DMS153 treated with DMSO at 0.1 percent for 48 hours (cell line): ENCODE data around the gene UNC50.
A peak's percentile ranks its signal among the peaks of the same experiment; 100 is the strongest.

ENCODE experiments used
- DNase-seq: peaks from one replicate; lab custom pipeline; 2025; ENCODE audit not compliant: unreplicated experiment; lab: John Stamatoyannopoulos, UW

The UNC50 gene, protein sequence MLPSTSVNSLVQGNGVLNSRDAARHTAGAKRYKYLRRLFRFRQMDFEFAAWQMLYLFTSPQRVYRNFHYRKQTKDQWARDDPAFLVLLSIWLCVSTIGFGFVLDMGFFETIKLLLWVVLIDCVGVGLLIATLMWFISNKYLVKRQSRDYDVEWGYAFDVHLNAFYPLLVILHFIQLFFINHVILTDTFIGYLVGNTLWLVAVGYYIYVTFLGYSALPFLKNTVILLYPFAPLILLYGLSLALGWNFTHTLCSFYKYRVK

DNA sequence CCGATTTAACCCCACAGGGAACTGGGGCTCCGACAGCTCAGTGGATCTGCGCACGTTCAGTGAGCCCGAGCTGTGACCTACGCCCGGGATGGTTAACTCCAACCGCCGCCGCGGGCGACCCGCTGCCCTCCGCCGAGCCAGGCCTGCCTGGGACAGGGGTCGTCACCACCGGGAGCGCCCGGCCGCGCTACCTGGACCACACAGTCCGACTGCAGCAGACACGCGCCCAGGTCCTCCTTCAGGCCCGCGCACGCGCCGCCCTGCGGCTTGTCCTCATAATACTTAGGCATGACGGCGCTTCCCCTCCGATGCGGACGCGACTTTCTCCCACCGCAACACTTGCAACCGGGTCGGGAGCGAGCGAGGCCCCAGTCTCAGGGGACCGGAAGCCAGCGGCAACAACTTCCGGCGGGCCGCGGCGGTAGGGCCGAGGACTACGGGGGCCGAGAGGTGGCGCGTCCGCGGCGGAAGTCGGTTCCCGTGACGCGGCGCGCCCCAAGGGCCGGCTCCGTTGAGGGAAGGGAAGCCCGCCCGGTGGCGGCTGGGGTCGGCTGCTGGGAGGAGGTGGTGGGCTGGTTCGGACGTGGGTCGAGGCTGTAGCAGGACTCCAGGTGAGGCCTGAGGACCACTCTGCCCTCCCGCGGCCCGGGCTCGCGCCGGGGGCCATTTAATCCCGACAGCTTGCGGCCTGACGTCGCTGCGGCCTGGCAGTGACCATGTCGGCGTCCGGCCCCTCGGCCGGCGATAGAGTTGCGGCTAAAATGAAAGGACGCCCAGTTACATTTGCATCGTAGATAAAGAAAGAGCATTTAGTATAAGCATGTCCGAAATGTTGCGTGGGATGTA, at the start of gene UNC50, which contains the start of gene COA5:
Gene UNC50, plus strand, starts transcription at position 474 of the 846 bp plus-strand sequence. CDS start 1,171 bp downstream, outside the sequence.
Gene COA5, minus strand, starts transcription at position 397 of the 846 bp plus-strand sequence. Its CDS starts 107 bp downstream, at position 290.
- DNase-seq = peak; percentile 70

DNA sequence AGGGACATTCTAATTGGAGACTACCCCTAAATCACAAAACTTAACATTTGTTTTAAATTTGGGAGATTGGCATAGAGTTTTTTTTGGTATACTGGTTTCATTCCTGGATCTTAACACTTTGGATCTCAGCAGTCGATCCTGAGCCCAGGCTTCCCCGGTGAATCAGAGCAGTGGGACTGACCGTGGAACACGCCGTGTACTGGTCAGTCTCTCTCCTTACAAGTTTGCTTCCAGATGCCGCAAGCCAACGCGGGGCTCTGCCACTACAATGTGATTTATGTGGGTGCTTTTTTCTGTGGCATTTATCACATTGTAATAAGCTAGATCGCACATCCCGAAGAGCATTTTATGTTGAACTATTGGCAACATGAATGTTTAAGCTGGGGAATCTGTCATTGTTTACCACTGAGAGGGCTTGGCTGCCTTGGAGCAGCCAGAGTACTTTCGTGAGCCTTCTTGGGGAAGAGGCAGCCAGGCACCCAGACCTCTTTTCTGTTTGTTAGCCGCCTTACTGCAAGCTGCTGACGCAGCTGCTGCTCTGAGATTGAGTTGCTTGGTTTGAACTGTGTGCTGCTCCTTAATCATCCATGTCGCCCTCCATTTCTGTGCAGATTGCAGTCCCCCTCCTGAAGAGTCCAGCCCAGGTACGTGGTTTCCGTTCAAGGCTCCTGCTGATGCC, 49.4 kb upstream of the UNC50 start:
- no peak for DNase-seq

DNA sequence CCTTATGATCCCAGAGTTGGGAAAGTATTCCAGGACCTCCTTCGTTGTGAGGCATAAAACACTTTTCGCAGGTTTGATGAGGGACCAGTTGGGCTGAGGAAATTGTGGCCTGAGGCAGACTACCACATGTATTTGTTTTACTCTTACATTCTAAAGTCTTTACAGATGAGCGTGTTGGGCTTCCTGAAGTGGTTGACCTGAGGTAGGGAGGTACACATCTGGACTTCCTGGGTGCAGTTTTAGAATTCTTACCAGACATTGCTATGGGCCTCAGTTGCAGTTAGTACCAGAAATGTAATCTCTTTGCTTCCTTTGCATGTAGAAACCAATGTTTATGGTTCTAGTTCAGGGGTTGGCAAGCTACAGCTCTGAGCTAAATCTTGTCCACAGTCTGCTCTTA, 48.8 kb upstream of the UNC50 start:
- DNase-seq = no peak

DNA sequence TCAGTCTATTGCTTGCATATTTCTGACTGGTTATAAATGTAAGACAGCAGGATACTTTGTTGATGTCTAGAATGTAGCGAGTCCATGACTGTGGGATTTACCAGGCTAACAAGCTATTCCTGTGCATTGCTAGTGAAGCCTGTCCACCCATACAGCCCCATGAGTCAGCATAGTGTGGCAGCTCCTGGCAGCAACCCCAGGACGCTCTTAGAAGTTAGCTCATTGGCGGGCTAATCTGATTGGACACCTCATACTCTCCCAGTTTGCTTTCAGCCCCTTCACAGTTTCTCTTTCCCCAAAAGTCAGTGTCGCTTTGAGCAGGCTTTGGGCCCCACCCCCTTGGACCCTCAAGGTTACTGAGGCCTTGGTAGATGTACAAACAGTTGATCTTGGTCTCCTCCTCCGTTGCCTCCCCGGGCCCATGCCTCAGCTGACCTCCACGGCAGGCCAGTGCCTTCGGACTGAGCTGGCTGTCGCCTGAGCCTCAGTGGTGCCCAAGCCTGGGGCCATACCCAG, 48.1 kb upstream of the UNC50 start:
- DNase-seq = no peak

DNA sequence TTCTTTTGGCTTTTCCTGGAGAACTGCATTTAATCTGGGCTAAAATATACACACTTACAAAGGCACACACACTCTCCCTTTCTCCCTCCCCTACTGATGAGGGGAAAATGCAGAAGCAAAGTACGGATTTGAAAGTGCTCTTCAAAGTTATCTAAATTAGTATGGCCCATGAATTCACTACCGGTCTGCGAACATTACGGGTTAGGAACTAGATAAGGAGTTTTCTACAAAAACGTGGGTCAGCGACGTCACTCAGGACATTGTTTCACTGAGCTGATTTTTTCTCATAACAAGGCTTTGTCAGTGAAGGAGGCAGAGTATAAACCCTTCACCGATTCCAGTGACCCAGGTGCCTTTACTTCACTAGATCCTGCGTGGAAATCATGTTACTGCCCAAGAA, 47.4 kb upstream of the UNC50 start:
- no peak for DNase-seq

DNA sequence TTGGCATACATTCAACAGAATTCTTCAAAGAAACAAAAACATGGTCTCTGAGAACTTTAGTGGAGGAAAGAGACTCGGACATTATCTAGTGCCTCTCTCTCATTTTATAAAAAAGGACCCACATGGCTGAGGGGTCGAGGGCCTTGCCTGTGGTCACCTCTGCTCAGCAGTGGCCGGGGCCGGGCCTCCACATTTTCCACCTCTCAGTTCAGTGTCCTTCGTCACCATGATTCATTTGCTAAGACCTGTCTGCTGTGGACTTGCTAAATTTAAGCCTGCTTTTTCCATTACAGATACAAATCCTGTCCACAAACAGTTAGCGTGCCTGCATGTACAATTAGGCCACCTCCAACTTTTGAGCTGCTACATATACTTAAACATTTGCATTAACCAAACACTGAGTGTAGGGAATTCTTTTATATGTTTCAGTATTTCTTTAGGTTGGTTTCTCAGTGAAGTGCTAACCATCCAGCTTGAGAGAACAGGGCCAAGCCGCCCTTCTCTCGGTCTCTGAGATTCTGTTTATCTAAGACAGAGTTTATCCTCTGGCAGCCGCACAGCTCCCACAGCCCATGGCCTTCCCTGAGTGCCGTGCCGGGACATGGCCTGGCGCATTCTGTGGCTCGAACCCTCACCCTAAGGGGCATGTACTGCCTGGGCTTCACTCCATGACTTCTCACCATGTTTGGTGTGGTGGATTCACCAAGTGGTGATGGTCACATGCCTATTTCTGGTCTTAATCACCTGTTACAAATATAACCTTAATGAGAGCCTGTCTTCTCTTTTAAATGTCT, 46.3 kb upstream of the UNC50 start:
- DNase-seq = no peak

DNA sequence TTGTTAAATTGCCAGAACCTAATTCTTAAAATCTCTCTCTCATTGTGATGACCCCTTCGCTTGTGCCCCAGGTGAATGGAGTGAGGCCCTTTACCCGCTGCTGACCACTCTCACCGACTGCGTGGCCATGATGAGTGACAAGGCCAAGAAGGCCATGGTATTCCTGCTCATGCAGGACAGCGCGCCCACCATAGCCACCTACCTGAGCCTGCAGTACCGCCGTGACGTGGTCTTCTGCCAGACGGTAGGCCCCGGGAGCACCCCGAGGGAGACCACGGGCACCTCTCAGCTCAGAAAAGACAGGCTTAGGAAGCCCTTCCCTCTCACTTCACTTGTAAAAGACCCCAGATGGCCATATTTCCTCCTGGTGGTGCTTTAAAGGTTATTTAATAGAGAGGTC, 45.0 kb upstream of the UNC50 start:
- DNase-seq = no peak

DNA sequence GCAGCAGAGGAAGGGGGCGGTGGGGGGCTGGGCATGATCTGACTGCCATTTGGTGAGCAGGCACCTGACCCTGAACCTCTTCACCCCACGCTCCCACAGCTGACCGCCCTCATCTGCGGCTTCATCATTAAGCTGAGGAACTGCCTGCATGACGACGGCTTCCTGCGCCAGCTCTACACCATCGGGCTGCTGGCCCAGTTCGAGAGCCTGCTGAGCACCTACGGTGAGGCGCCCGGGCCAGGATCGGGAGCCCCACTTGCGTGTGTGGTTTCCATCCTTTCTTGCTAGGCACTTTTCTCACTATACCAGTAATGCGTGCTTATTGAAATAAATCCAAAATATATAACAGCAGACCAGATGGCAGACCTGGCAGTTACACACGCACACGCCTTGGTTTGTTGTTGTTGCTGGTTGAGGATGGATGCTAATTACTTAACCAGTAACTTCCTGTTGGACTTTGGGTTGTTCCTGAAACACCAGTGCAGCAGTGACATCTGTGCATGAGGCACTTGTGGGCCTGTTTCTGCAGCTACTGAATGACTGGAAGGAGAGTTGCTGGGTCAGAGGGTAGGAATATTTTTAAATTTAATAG, 43.8 kb upstream of the UNC50 start:
- no peak for DNase-seq

DNA sequence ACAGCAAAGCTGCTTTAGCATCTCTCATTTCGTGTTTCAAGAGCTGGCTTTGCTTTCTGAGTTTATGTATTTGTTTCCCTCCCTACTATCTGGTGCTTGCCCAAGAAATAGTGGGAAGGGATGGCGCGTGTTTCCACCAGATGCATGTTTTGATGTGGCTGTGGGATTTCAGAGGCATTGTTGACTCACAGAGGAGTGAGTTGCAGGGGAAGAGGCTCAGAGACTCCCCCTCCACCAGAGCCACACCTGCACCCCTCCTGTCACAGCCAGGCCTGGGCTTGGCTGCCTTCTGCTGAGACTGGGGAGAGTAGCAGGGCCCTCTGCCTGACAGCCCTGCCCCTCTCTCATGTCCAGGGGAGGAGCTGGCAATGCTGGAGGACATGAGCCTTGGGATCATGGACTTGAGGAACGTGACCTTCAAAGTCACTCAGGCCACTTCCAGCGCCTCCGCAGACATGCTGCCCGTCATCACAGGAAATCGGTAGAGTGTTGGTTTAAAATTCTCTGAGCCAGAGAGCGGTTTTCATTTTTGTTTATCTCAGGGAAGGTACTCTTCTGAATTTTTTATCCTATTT, 43.0 kb upstream of the UNC50 start:
- DNase-seq = no peak

DNA sequence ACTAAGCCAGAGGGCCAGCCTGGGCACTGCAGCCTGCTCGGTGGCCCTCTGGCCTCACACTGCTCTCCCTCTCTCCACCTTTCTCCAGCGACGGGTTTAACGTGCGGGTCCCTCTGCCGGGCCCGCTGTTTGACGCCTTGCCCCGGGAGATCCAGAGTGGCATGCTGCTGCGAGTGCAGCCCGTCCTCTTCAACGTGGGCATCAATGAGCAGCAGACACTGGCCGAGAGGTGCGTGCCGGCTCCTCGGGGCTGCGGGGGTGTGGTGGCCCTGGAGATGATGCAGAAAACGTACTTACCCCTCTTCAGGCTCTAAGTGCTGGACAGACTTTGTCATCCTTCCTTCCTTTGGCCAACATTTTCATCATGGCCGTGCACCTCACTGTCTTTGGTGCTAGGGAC, 42.4 kb upstream of the UNC50 start:
- DNase-seq = no peak

DNA sequence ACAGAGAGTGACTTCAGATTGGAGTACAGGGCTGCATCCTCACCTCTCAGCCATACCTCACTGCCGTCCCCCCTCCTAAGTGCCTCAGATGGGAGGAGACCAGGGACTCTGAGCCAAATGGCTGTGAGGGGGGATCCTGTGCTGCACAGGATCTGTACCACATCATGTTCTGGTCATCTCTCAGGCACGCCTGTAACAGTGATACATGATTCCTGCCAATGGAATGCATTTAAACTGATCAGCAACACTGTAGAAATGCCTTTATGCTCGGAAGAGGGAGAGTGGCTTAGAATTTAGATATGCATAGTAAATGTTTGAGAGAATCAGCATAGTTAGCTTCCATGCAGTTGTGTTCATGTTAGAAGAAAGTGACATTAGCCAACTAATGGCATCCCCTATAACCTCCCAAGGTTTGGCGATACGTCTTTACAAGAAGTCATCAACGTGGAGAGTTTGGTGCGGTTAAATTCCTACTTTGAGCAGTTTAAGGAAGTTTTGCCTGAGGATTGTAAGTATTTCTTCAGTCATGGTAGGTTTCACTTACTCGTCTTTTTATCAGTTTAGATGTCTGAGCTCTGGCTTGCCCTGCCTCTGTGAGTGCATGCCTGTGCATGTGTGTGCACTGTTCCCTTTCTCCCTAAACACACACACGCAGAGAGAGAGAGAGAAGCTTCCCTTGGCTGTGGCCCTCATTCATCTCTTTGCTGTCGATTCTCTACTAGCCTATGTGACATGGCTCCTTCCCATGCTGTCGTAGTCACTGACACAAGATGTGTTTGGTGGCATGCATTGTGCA, 40.0 kb upstream of the UNC50 start:
- no peak for DNase-seq

DNA sequence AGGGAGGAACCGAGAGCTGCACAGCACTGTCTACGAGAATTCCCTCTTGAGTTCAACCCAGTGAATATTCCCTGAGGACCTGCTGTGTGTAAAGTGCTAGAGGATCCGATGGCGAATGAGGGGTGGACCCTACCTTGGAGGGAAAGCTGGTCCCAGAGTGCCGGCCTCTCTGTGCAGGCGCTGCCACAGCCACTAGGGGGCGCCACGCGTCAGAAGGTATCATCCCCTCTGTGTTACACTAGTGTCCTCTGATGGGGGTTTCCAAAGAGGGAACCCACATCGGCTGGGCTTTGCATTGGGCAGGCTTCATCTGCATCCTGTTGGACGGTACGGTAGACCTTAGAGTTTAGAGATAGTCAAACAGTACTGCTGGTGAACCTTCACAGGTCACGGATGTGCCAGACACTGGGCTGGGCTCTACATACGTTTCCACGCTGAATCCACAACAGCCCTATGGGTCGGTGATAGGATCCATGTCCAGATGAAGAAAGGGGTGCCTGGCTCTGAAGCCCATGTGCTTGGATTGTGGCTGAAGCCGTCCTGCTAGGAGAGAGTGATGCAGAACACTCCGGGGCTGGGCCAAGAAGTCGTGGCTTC, 39.1 kb upstream of the UNC50 start:
- no peak for DNase-seq

DNA sequence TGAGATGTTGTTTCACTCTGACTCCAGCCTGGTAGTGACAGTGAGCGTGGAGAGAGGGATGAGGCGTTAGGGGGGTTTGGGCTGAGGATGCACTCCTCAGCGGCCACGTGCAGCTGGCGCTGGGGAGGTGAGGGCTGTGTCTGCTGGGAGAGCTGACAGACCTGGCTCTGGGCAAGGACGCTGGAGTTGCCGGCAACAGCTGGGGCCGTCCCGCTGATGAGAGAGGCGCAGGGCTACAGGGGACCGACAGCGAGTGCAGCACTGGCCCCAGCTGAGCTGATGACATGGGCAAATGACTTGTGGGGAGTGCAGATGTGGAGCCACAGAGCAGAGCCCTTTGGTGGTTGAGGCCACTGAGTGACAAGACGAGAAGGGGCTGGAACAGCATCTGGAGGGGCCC, 38.5 kb upstream of the UNC50 start:
- no peak for DNase-seq

DNA sequence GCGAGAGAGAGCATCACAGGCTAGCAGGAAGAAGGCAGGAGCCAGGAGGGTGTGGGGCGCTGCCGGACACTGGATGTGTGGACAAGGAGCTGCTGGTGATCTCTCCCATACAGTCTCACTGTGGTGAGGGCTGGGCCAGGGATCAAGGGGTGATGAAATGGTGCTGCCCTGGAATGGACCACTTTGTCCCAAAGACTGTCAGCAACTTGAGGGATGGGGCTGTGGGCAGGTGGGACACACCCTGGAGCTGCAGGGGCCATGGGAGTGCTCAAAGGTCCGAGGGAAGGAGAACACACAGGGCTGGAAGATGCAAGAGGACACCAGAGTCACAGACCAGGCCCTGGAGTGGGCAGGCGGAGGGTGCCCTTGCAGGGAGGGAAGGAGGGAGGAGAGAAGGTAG, 38.0 kb upstream of the UNC50 start:
- DNase-seq = no peak

DNA sequence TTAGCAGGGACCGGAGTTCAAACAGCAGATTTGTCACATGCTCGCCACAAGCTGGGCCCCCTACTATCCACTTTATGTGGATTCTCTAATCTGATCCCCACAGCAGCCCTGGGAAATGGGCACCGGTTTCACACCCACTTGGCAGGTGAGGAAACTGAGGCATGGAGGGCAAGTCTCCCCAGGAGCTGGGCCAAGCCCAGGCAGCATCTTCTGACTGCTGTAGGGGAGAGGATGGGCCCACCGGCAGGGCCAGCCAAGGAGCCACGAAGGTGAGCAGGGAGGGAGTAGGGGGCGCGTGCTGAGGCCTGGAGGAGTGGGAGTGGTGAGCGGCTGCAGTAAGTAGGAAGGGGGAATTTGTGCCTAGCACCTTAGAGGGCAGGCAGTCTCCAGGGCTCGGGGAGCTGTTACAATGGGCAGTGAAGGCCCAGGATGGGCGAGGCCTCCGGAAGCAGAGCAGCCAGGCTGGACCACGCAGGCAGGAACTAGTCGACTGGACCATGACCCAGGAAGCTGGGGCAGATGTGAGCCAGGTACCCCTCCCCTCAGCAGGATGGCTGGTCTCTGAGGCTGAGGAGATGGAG, 37.2 kb upstream of the UNC50 start:
- DNase-seq = no peak

DNA sequence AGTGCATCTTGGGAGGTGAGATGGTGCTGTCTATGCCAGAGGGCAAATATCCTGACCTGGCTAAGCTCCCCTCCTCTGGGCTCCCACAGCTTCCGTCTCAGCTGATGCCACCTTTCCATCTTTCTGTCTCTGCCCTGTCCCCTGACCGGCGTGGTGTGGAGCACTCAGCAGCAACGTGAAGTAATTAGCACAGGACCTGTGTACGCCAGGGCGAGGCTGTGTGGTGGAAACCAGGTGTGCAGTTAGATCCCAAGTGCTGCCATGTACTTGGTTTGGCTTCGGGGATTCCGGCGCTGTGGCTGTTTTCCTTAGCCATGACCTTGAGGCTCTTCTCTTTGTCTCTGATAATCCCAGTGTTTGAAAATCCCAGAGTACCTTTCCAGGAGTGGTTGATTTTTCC, 36.6 kb upstream of the UNC50 start:
- DNase-seq = no peak

DNA sequence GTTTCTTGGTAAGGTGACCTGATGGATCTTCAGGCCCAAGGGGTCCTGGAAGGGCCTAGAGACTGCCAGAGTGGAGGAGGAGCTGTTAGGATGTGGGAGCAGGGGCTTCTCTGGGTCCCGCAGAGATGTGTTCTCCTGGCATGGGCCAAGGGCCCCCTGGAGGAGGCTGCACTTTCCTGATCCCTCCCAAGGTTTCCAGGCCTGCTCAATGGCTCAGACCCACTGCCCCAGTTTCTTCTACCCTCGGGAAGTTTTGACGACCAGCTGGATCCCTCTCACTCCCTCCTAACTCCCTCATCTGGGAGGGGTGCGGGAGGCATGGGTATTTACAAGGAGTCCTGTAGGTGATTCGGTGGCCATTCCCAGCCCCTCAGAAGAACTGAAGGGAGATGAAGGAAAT, 36.2 kb upstream of the UNC50 start:
- DNase-seq = no peak

DNA sequence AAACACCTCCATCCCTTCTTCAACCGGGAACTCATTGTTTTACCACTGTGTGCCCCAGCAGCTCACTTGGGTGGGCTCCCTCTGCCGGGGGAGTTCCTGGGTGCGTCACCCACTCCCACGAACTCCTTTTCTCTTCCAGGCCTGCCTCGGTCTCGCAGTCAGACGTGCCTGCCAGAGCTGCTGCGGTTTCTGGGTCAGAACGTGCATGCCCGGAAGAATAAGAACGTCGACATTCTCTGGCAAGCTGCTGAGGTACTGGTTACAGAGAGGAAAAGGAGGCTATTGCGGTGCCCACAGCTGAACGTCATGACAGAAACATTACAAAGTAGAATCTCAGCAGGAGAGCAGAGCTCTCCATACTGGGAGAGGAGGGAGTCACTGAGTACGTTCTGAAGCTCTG, 35.7 kb upstream of the UNC50 start:
- DNase-seq = no peak

DNA sequence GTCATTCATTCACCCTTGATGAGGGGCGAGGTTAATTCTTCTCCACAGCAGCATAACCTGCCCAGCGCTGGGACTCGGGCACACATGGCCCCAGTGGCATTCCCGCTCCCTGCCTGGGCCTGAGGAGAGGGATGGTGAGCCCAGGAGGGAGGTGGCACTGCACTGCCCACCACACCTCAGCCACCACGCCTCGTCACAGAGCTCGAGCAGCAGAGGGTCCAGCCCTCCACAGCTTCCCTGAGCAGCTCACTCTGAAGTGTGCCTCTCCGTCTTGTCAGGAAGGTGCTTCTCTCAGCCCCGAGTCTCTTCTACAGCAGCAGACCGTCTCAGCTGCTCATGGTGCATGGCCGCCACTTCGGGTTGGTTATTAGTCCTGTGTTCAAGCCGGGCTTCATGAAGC, 35.0 kb upstream of the UNC50 start:
- no peak for DNase-seq
